Keratinocyte (primary cell): ENCODE data around the gene ADGRV1.

Experiments
- CTCF ChIP-seq, 3 experiments: IDR thresholded peaks in 1 of 3; conservative IDR thresholded peaks in 1 of 3; optimal IDR thresholded peaks in 1 of 3; 2 replicates in 2 of 3; 3 replicates in 1 of 3; pipeline versions ENCODE3 to v1.5.1; 2011; ENCODE audit warnings: low read length in 3 of 3, mild to moderate bottlenecking in 3 of 3, moderate library complexity in 2 of 3, control low read depth in 1 of 3, inconsistent platforms in 1 of 3; ENCODE audit not compliant: insufficient read depth in 2 of 3; ENCODE audit errors: extremely low read depth in 1 of 3
- EZH2 ChIP-seq: IDR thresholded peaks from one replicate; pipeline ENCODE4 v1.6.1; 2012; ENCODE audit warnings: inconsistent platforms, mild to moderate bottlenecking, low read length, moderate library complexity

- TF ChIP-seq CTCF (optimal IDR thresholded peaks at IDR 0.05 in 1 of 3, IDR thresholded peaks at IDR 0.05 in 1 of 3, conservative IDR thresholded peaks at IDR 0.05 in 1 of 3; ENCODE audit: extremely low read depth in 1 of 3, insufficient read depth in 2 of 3, low read length in 3 of 3) = no peak
- TF ChIP-seq EZH2 = no peak
Measured at GRCh38 chr5:90930062-90930461, 371.5 kb downstream of the ADGRV1 start.
